Middle frontal gyrus (tissue), 1 donor: ENCODE measurements around the gene FRRS1L.
"Not testable (repeated sequence)": the region's sequence is repeated elsewhere in the genome, so short reads cannot be mapped to it uniquely, and the experiment has no call there.

Experiments used
- DNase-seq: peaks from one replicate; pipeline ENCODE4 v3.0.0-alpha.2; 2015; ENCODE audit warnings: low spot score; ENCODE audit errors: extremely low spot score

Gene FRRS1L

DNA sequence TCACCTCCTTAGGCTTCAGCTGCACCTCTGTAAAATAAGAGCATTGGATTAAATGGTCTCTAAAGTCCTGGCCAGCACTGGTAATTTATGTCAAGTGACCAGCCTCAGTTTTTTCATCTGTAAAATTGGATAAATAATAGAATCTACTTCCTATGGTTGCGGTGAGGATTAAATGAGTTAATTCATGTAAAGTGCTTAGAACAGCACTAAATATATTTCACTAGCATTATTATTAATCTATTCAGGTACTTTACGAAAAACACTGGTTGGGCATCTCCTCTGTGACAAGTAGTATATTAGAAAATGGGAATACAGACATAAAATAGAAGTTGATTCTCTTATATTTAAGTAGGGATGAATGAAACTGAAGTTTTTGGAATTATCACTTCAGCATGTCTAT is 33.5 kb downstream of the FRRS1L start:
- DNase-seq = no peak

DNA sequence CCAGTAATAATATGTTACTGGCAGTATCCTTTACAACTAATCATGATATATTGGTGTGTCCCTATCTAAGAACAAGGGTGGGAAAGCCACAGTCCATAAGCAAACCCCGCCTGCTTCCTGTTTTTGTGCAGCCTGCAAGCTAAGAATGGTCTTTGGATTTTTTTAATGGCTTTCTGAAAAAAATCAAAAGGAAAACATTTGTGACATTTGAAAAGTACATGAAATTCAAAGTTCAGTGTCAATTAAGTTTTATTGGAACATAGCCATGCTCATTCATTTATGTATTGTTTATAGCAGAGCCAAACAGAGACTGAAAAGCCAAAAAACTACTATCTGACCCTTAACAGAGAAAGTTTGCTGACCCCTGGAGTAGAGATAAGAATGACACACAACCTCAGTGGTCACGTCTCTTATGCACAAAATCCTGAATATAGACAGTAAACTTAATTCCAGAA is 34.5 kb downstream of the FRRS1L start:
- no peak for DNase-seq

DNA sequence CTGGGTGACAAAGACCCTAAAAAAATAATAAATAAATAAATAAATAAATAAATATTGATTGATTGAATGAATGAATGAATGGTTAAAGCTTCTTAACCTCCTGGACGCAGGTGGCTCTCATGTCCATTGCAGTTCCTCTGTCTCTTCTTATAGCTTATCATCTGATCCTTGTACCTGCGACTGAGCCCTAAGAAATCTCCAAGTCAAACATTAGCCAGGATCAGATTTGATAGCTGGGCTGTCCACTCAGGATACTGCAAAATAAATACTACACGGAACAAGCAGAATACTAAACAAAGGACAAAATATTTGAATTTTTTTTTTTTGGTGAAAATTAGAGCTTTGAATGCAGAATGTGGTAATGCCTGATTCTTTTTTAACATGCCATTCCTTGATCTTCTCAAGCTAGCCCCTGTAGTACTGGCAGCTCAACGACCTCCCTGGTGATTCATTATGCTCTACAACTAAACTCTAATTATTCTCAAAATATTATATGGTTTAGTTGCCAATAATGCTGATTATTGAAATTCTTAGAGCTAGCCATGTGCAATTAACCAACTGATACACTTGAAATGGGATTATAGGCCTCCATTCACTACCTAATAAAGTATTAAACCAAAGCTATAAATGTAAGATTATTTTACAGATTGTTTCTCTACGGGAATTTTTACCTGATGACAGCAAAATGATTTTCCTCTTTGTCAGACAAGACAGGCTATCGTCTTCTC is 37.4 kb downstream of the FRRS1L start:
- DNase-seq = no peak

DNA sequence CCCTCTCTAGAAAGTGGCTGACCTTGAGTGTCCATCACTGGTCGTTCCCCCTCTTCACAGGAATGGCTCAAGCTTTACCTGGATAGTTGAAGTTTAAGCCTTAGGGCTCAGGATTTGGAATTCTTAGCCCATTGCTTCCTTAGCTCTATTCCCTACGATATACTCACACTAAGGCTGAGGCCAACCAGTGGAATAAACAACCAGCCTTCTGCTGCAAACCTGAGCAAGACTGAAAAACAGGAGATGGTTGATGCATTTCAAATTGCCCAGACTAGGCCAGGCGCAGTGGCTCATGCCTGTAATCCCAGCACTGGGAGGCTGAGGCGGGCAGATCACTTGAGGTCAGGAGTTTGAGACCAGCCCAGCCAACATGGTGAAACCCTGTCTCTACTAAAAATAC is 40.4 kb downstream of the FRRS1L start:
- not testable (repeated sequence) for DNase-seq

DNA sequence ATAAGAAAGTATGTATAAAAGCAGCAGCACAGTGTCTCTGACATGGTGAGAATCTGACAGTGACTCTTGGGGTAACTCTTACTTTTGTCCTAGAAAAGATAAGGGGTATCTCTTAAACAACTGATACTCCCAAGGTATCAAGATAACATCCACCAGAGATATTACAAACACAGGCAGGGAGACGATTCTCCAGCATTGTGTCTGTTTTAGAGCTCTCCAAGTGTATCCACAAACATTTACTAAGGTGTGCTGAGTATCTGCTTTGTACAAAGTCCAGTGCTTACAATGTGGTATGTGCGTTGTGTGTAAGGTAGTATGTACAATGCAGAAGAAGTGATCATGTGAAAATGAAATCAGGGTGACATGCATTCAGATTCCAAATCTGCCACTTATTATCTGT is 42.9 kb downstream of the FRRS1L start:
- DNase-seq = no peak

DNA sequence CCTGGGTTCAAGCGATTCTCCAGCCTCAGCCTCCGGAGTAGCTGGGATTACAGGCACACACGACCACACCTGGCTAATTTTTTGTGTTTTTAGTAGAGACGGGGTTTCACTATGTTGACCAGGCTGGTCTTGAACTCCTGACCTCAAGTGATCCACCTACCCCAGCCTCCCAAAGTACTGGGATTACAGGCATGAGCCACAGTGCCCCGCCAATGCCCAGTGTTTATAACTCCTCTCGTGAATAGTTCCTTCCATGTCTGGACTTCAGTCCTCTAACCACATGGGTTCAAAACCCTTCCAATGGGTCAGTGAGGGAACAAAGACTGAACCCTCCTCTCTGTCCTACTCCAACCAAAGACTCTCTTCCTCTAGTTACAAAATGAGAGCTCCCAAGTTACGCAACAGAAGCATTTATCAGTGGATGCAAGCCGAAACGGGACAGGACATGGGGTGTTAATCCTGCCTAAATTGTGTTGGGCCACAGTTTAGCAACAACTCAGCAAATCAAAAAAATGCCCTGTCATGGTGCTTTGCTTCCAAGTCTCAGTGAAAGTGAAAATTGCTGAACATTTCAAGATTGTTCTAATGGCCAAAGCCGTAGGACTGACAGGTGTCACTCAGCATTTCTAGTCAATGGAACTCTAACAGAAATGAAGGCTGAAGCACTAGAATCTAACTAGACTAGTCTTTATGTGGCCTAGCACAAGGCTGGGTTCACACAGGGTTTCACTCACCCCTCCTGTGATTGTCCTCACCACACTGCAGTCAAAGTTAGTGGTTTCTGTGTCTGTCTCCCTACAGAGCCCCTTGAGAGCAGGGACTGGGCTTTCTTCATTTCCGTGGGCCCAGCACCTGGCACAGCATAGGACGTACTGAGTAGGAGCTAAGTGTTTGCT is 44.1 kb downstream of the FRRS1L start:
- no peak for DNase-seq

DNA sequence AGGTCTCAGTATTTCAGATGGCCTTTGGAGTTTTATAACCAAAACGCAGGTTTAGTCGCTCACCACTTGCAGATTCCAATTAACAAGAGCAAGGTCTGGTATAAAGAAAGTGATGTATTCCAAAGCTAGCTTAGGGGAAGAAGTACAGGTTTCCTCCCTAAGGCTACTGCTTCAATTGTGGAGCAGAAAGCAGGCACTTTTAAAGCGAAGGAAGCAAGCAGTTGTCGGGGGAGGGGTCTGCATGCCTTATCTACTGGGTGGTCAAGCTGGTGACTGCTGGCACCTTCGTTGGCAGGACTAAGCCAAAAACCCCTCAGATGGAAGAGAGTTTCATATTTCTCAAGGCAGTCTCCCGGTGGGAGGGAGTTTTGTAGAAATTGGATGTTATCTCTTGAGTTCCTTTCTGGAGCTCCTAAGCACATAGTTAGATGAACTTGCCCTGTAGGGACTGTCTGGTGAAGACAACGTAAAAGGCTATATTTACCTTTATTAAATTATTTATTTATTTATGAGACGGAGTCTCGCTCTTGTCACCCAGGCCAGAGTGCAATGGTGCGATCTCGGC is 45.7 kb downstream of the FRRS1L start:
- DNase-seq = no peak

DNA sequence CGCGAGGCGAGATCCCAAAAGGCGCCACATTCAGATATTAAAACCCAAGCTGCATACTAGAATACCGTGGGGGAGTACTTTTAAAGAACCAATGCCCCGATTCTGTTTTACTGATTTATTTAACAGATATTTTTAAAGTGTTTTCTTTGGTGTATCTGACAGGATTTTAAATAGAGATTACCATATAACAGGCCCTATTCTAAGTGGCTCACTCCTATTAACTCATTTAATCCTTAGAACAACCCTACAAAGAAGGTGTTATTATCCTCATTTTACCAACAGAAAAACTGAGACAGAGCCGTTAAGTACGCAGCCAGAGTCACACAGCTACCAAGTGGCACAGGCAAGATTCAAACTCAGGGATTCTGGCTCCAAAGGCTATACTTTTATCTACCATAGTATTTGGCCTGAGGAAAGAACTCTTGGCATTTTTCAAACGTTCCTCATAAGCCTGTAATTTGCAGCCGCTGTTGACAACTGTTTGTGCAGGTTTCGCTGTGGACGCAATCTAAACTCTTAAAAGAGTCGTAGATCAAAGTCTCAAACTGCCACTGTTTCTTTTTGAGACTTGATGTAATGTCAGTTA is 46.8 kb downstream of the FRRS1L start:
- no peak for DNase-seq

DNA sequence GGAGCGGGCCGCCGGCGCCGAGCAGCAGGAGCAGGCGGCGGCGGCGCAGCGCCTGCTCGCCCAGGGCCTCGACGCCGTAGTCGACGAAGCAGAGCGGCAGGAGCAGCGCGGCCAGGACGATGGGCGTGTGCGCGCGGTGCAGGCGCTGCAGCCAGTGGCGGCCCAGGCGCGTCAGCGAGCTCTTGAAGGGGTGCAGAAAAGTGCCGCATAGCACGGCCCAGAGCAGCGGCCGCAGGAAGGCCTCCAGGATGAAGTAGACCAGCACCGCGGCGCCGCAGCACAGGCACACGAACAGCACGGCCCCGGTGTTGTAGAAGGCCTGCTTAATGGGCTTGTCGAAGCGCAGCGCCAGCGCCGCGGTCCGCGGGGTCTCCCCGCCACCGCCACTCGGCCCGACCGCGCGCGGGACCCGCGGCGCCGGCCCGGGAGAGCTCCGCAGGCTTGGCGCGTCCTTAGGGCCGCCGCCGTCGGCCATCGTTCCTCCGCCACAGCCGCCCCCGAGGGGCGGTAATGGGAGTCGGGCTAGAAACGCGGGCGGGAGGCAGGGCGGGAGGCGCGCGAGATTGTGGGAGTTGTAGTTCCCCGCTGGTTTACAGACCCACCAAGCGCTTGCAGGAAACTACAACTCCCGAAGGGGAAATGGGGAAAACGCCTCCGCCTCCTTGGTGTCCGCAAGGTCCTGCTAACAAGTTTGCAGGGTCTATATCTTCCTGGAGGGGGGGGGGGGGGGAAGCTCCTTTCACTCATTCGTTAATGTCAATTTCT is 47.4 kb downstream of the FRRS1L start, which contains the start of gene TMEM245:
TMEM245 (minus strand) TSS at position 509 of the 765 bp plus-strand sequence; CDS start at position 475, 34 bp downstream.
- peak; percentile 94 for DNase-seq

DNA sequence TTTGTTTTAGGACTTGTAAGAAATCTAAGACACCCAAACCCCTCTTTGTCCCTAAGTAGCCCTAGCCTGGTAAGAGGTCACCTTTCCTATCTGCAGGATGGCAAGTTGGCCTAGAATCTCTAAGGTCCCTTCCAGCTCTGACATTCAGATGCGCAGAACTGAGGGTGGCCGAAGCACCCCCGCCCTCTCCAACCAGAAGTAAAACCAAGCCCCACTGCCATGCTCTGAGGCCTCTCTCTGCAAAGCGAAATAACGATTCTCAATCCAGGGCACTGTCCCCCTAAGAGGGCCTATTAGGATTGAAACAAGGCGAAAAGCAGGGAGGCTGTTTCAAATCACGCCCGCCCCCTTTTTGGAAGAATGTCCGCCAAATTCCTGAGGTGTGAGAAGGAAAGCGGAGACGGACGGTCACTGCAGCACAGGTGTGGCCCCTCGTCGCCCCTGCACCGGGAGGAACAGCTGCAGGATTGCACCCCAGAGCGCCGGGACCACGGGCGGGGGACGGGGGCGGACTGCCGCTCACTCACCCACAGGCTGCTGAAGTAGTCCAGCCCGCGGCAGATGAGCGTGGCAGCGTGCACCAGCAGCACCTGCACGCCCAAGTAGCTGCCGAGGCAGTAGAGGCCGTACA is 48.1 kb downstream of the FRRS1L start:
- DNase-seq = no peak

DNA sequence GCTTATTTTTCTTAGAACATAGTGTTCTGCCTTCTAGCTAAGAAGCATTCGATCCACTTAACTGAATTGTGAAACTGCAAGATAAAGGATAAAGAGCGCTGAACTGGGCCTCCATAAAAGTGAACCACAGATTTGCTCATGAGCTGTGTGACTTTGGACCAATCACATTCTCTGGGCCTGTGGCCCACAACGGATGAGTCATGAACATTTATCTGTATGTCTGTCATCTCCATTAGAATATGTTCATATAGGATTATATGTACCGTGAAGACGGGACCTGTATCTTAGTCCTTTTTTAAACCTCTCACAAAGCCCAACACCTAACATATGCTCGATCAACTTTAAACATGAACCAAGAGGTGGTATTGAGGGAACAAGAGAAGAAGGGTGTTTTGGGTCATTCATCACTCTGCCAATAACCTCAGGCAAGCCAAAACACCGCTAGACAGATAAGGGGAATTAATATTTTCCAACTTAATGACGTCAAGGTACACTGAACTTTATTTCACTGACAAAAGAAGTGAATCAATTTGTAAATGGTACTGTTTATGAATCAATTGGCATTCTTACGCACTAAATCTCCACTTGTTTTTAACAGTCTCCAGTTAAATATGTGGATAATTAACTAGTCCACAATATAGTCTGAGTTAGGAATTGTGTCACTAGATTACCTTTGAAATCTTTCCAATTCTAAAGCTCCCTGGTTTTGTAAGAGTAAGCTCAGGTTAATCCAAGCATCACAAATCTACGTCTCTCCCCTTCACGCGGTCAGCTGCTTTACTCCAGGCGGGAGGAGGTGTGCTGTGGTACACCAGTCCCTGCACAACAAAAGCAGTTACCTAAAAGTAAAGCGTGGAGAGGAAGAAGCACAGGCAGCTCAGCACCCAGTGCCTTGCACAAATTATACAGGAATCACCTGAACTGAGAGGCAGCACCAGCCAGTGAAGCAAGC is 48.9 kb downstream of the FRRS1L start:
- DNase-seq = no peak

DNA sequence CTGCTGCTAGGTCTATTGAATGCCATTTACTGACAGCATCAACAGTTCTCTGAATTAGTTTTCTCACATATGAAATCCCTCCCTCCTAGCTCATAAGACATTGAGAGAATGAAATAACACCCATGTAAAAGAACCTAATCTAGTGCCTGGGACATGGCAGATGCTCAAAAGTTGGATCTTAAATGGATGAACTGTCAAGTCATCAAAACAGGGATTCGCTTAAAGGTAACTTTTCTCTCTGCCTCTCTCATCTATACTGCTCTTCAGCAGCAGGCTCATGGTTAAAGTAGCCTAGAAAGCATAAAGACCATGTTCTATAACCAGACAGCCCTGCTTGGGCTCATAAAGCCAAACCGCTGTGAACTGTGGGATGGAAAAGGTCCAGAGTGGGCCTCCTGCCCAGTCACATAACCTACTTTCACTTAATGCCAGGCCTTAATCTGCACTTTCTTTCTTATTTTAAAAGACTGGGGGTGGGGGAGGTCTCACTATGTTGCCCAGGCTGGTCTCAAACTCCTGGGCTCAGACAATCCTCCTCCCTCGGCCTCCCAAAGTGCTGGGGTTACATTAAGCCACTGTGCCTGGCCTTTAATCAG is 51.0 kb downstream of the FRRS1L start:
- no peak for DNase-seq

DNA sequence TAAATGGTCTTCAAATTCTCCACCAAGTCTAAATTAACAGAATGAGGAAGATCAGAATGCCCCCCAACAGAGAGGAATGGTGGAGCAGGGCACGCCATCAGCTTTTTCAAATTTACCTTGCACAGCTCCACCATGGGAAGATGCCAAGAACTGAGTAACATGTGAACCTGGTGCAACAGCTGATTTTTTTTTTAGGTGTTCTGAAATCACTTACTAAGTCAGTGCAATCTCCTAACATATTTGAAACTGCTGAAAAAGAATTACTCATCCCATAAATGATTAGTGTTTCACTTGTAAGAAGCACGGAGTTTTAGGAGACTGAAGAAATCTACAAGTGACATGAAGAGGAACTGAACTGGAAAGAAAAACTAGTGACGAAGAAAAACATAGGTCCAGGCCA is 52.4 kb downstream of the FRRS1L start:
- DNase-seq = no peak

DNA sequence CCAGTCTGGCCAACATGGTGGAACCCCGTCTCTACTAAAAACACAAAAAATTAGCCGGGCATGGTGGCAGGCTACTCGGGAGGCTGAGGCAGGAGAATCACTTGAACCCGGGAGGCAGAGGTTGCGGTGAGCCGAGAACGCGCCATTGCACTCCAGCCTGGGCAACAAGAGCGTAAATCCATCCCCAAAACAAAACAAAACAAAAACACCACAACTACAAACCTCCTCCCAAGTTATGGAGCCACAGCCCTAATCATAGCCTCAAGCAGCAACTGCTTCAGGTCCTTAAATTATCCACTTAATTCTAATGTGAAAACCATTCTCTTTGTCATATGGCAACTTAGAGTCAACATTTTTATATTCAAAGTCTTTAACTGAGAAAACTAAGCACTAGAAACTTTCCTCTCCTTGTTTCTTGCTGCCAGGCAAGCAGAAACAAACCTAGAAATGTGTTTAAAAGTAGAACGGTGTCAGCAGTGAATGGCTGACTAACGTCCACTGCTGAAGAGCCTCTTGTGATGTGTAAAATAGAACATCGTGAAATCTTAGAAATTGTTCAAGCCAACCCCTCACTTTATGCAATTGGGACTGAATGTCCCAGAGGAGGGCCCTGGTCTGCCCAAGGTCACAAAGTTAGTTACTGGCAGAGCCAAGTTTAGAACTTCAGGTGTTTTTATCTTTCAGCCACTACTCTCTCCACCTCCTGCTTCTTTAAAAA is 53.0 kb downstream of the FRRS1L start:
- DNase-seq = no peak

DNA sequence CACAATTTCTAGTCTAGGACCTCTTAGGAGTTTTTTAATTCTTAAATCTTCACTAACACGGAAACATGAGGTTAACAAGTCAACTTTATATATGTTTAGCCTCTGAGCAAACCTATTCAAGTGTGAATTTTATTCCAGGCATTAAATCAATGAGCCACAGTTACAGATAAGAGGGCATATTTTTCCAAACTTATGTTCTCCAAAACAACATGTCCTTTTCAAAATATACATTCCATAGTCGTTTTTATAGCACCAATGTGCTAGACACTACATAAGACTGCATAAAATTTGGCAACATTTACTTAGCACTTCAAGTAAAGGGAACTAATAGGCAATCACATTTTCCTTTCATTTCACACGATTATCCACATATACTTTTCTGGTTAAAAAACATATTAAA is 53.8 kb downstream of the FRRS1L start:
- DNase-seq = no peak

DNA sequence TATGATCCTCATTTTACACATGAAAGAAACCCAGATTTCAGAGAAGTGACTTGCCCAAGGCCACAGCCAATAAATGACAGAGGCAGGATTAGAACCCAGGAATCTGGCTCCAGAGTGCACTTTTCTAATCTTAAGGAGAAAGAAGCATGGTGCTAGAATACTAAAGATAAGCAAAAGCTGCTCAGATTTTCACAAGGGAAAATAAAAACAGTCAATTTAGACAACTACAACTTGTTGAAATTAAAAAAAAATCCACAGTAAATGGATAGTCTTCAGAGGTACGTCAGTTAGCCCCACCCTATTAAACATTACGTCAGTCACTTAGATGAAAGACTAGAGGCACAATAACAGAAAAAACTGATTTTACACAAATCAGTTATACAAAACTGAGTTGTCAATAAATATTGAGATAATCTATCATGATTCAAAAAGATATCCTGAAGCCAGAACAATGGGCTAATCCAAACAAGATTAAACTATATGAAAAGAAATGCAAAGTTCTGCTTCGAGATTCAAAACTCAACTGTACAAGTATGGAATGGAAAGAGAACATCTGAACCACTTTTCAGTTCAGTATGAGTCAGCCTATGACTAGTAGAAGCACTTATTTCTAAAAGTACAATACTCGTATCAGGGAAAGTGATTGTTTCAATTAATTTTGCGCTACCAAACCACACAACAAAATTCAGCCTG is 56.6 kb downstream of the FRRS1L start:
- DNase-seq = no peak

DNA sequence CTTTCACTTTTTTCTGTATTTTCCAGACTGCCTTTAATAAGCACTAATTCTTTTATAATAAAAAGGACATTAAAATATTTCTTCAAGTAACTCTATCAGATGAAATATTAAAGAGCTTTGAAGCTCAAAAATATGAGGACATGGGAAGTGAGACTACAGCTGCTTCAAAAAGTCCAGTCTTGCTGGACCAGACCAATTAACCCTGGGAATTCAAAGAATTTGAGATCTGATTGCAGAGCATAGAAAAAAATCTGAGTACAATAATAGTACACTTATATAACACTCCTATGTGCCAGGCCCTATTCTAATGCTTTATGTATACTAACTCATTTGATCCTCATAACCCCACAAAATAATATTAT is 57.1 kb downstream of the FRRS1L start:
- no peak for DNase-seq

DNA sequence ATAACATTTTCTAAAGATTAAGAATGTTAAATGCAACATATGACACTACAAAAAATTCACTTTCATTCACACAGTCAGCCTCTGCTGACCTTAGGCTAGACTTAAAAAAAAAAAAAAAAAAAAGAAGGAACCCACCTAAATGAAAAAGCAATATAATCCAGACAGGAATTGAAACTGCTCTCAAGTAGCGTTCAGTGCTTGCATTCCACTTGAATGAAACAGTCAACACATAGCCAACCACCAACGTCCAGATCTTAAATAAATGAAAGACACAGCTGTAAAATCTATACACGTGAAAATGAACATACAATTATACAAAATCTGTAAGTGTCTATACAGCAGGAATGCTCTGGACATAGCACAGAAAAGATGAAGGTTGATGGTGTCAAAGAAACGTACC is 58.7 kb downstream of the FRRS1L start:
- DNase-seq = no peak
